HG02588 (cell line): ENCODE measurements around the gene LSMEM2.
A peak's percentile ranks its signal among the peaks of the same experiment; 100 is the strongest.

ENCODE experiments used
- ATAC-seq: cut with Tn5 transposase; IDR thresholded peaks from one replicate; pipeline ENCODE4 v1.9.1; 2021; ENCODE audit warnings: mild to moderate bottlenecking, moderate library complexity; ENCODE audit not compliant: unreplicated experiment

Gene LSMEM2

GRCh38 chr3:50319894-50320625 is 41.2 kb downstream of the LSMEM2 start:
- ATAC-seq: no peak

DNA sequence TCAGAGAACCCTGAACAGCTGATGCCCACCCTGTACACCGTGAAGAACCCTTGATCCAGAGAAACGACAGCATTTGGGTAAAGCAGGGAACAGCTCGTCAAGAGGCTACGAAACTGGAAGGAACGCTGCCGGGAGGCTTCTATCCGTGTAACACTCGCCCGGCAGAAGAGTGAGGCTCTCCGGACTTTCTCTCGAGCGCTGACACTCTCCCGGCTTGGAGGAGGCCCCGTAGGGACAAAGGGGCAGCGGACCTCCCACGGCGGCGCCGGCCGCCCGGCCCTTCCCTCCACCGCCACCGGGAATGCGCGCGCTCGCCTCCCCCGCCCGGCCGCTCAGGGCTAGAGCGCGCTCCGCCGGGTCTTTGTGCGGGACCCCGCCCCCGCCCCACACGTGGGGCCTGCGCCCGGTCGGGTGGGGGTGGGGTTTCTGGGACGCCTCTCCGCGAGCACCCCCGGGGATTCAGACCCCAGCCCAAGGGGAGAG is 42.0 kb downstream of the LSMEM2 start:
- ATAC-seq: peak; percentile 52

DNA sequence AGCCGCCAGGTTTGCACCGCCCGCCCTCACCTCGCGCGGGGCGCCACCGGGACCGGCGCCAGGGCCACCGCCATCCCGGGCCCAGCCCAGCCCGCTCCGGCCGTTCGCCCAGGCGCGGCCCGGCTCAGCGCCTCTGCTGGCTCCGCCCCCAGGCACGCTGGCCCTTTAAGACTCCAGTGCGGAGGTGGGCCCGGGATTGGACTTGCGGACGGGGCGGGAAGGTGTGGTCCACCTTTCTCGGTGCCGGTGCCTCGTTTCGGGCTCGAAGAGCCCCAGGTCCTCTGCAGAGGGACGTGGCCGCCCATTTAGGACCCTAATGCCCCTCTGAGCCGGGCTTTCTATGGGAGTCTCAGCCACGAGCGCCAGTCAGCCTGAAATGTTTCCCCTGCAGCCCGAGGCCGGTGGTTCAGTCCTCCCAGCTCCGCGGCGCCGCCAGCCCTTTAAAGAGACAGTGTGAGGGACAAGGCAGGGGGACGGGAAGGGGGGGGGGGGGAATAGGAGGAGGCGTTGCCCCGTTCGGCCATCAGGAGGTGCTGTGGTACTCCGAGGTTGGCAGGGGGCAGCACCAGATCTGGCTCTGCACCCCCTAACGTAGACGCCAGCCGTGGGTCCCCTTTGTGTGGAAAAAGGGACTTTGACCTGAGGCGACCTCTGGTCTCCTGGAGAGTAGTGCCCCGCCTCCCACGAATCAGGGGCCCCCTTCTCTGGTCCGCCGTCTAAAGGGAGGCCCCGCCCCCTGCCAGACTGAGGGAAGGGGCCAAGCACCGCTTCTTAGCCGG is 42.6 kb downstream of the LSMEM2 start:
- ATAC-seq: peak; percentile 65

- no peak for ATAC-seq
Observed at GRCh38 chr3:50322115-50322385, 43.2 kb downstream of the LSMEM2 start.

DNA sequence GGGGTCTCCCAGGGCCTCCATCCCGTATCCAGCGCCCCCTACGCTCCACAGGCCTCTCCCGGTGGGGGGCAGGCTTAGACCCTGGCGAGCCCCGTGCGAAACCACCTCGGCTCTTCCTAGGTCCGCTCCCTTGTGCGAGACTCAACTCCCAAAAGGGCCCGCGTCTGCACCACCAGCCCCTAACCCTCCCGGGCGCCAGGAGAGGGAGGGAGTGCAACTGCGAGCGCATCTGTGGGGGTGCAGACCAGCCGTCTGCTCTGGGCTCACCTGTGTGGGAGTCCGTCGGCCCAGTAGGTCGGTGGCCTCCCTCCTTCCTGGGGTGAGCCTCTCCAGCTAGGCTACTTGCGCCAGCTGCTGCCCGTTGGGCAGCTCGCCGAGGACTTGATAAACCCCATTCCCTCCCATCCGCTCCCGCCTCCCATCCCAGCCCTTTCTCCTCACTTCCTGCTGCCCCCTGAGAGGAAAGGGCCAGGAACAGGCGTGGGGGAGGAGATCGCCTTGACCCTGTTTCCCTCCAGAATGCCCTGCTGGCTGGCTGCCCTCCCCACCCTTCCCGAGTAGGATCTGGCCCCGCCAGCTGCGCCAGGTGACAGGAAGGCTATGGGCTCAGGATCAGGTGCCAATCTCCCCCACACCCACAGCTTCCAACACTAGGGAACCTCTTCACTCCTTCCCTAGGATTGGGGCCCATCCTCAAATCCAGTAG is 43.7 kb downstream of the LSMEM2 start, which contains the start of gene HYAL2:
TSS of gene HYAL2 (minus strand) at position 360 of the 706 bp plus-strand sequence. CDS start 2,256 bp downstream, outside the sequence.
- no peak for ATAC-seq

GRCh38 chr3:50323092-50323600 is 44.3 kb downstream of the LSMEM2 start:
- no peak for ATAC-seq

- no peak for ATAC-seq
Observed at GRCh38 chr3:50323614-50324199, 44.8 kb downstream of the LSMEM2 start.

DNA sequence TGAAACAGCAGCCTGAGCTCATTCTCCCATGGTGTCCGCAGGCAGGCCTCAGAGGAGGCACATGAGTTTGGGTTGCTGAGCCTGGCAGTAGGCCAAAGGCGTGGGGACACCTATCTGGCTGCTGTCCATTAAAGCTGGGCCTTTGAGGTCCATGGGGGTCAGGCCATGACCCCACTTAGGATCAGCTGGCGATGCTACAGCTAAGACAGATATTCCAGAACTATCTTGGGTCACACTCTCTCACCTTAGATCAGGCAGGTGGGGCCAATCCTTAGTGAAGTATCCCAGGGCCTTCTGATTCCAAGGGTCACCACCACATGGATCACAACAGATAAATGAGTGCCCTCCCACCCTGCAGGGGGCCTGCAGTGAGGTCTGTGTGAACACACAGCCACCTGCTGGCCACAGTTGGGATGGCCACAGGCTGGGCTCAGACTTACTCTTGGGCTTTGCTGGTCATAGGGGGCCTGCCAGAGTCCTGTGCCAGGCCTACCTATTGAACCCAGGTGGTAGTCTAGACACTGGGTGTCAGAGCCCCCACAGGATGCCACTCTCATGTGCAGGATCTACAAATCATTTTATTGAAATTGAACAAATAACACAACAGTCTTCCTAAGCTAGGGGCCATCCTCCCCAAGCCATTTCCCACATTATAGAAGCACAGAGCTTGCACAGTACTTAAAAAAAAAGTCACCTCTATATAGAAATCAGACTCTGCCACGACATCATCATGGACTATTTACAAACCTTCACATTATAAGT is 45.6 kb downstream of the LSMEM2 start:
- no peak for ATAC-seq

GRCh38 chr3:50325113-50325480 is 46.2 kb downstream of the LSMEM2 start:
- no peak for ATAC-seq

DNA sequence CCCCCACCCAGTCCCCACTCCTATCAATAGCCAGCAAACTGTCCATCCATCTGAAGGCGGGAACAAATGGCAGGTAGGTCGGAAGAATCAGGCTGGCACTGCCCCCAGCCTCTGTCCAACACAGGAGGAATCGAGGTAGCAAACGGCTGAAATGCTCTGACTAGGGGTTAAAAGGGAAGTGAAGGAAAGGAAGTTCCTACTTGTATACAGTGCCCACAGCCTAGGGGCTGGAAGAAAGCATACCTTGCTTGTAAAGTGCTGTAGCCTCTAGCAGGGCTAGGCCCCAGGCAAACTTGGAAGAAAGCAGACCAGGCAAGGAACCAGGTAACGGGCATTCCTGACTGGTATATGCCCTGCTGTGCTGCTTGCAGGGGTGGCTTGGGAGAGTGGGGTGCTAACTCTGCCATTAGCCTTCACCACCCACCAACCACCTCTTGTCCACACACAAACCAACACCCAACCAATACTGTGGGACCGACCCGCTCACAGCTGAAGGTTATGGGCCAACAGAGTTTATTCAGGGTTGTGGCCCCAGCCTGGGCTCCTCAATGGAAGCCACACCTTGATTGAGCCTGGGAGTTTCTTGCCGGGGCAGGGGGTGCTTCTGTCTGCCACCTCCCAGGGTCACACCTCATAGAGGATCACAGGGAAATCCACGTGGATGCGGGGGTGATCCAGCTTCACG is 46.8 kb downstream of the LSMEM2 start:
- ATAC-seq: no peak

DNA sequence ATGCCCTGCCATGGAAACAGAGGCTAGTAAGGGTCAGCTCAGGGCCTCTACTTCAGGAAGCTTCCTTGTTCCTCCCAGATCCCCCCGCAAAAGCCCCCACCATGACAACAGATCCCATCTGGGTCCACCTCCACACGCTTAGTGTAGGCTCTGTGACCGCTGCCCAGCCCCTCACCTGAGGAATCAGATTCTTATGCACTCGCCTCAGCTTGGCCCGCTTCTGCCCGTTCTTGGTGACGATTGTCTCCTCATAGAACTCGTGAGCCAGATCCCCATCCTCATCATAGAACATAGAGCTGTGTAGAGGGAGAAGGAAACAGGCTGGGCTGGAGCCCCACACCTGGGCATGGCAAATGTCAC is 47.3 kb downstream of the LSMEM2 start:
- no peak for ATAC-seq

DNA sequence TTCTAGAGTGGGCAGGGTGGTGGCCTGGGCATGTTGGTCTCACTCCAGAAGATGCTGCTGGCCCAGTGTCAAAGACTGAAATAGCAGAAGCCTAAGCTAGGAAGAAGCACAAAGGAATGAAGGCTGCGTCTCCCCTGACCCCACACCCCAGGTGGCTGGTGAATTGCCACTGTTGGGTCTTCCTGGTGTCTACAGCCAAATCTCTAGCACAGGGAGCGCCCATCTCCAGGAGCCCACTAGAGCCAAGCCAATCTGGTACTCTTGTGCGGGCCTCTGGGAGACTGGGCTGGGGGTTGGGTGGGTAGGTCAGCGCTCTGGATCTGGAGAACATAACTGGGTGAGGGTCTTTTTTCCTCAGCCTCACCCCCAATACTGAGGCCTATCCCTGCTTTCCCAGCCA is 48.2 kb downstream of the LSMEM2 start:
- ATAC-seq: no peak

- ATAC-seq: peak; percentile 79
Observed at GRCh38 chr3:50327943-50328691, 49.2 kb downstream of the LSMEM2 start, which contains the start of gene TUSC2. TSS of gene TUSC2 (minus strand) at chr3:50328223. CDS start at chr3:50328099, 124 bp downstream.

DNA sequence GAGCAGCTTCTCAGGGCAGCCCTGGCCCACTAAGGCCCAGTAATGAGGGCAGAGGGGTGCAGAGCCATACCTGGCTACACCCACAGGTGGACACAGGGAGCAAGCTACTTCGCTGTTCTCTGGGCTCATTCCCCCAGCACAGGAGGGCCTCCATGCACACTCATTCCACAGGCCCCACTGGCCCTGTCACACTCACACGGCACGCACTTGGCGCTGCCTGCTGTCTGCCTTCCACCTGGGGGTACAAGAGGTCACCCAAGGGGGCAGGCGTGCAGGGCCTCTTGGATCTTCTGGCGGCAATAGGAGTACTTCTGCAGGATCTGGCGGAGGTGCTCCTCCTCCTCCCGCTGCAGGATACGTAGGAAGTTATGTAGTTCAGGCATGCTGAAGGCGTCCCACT is 51.4 kb downstream of the LSMEM2 start:
- ATAC-seq: no peak

- ATAC-seq: no peak
Observed at GRCh38 chr3:50331364-50331907, 52.5 kb downstream of the LSMEM2 start.

- no peak for ATAC-seq
Observed at GRCh38 chr3:50333744-50334328, 54.9 kb downstream of the LSMEM2 start.

DNA sequence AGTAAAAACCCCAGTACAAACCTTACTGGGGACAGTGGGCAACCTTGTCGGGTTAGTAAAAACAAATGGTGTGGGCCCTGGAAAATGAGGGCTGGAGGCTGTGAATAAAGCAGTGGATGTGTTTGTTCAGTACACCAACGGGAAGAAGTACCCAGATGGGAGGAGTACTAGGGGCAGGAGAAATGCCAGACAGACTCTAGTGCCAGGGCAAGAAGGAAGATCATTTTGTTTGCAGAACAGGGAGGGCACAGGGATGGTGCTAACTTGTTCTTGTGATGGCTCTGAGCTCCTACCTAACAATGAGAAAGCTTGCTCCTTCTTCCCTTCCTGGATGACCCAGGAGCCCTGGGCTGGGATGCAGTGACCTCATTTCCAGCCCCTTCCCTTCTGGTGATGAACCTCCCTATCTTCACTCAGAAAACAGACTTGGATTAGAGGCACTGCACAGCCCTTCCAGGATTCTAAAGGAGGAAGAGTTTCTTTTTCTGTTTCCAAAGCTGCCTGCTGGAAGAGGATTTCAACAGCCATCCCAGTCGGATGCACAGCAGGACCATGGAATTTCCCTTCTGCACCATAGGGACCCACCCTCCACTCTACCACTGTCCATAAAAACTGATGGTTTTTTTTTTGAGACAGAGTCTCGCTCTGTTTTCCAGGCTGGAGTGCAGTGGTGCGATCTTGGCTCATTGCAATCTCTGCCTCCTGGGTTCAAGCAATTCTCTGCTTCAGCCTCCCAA is 55.6 kb downstream of the LSMEM2 start:
- ATAC-seq: no peak
